Fibroblast of pulmonary artery (primary cell): ENCODE measurements around the gene TBC1D25.

Source experiments
- DNase-seq: peaks from one replicate; pipeline ENCODE4 v3.0.0-alpha.2; 2010; ENCODE audit warnings: low read depth
- H3K4me3 ChIP-seq: replicated peaks from 2 replicates; pipeline ENCODE4 v1.5.1; 2011; ENCODE audit warnings: low read depth, mild to moderate bottlenecking, control low read depth, low read length, moderate library complexity
- CTCF ChIP-seq: IDR thresholded peaks from 2 replicates; pipeline ENCODE4 v1.5.1; 2011; ENCODE audit warnings: mild to moderate bottlenecking, control low read depth, low read length, inconsistent platforms; ENCODE audit errors: missing control alignments

Gene TBC1D25

GRCh38 chrX:48584698-48585097, 45.2 kb downstream of the TBC1D25 start:
- no peak for TF ChIP-seq CTCF
- no peak for DNase-seq
- H3K4me3 ChIP-seq, result no peak overlapping the region

GRCh38 chrX:48589482-48590162, 50.1 kb downstream of the TBC1D25 start:
- peak; percentile 62 for DNase-seq
- H3K4me3 ChIP-seq, result no peak overlapping the region
- no peak for TF ChIP-seq CTCF

GRCh38 chrX:48590203-48591103, 50.9 kb downstream of the TBC1D25 start:
- DNase-seq, result peak; percentile 38
- no peak overlapping the region for H3K4me3 ChIP-seq
- no peak for TF ChIP-seq CTCF

GRCh38 chrX:48591255-48591791, 51.8 kb downstream of the TBC1D25 start:
- H3K4me3 ChIP-seq, result no peak overlapping the region
- peak; percentile 93 for DNase-seq
- TF ChIP-seq CTCF, result peak; percentile 52

- H3K4me3 ChIP-seq, result peak overlapping the region; percentile 14
- TF ChIP-seq CTCF, result no peak
- DNase-seq, result peak; percentile 74
Observed at GRCh38 chrX:48592971-48593370, 53.5 kb downstream of the TBC1D25 start.

- DNase-seq, result no peak
- no peak overlapping the region for H3K4me3 ChIP-seq
- TF ChIP-seq CTCF, result no peak
Observed at GRCh38 chrX:48595929-48596328, 56.4 kb downstream of the TBC1D25 start.
